Hepatocyte (in vitro differentiated cells): ENCODE measurements around the gene TTC8.

ENCODE experiments used
- CTCF ChIP-seq: fragments of 200-600 bp; sonication (generic); IDR thresholded peaks from 2 replicates; pipeline ENCODE4 v1.5.1; 2016; ENCODE audit warnings: antibody characterized with exemption, mild to moderate bottlenecking; ENCODE audit not compliant: poor library complexity
- EZH2phosphoT487 ChIP-seq: fragments of 200-600 bp; sonication (generic); IDR thresholded peaks from one replicate; pipeline ENCODE4 v1.6.1; 2018; ENCODE audit warnings: antibody characterized with exemption, mild to moderate bottlenecking, low read depth, moderate library complexity; ENCODE audit not compliant: unreplicated experiment, severe bottlenecking

GRCh38 chr14:88856786-88857366, 32.4 kb downstream of the TTC8 start:
- no peak for TF ChIP-seq CTCF
- no peak for TF ChIP-seq EZH2phosphoT487
